ENCODE measurements around the gene NEIL3.

GRCh38 chr4:177315767-177316464, 6.2 kb downstream of the NEIL3 start:
- TF ChIP-seq POLR2AphosphoS5 (IDR thresholded peaks at IDR 0.05) (no peak), CTCF (IDR thresholded peaks at IDR 0.05) (no peak), EP300 (IDR thresholded peaks at IDR 0.05) (no peak), POLR2A (IDR thresholded peaks at IDR 0.05) (no peak)
